HEK293 (cell line): Measurements from ENCODE around the gene HSPA2.

Source experiments
- BCL11A ChIP-seq: fragments of 450-650 bp; formaldehyde crosslinking; IDR thresholded peaks from 2 replicates; pipeline ENCODE4 v1.5.1; 2016; ENCODE audit warnings: low read depth, missing biosample characterization, missing genetic modification characterization
- CTCF ChIP-seq: fragments of 450-650 bp; formaldehyde crosslinking; IDR thresholded peaks from 2 replicates; pipeline ENCODE4 v1.5.1; 2016; ENCODE audit warnings: missing biosample characterization, missing genetic modification characterization
- KLF17 ChIP-seq: fragments of 450-650 bp; formaldehyde crosslinking; IDR thresholded peaks from 2 replicates; pipeline ENCODE4 v1.5.1; 2016; ENCODE audit warnings: missing biosample characterization, missing genetic modification characterization
- ZNF274 ChIP-seq, 2 experiments: fragments of 200-500 bp in 1 of 2; fragments of 450-650 bp in 1 of 2; sonication (Bioruptor generic) in 1 of 2; formaldehyde crosslinking in 1 of 2; IDR thresholded peaks; 2 replicates each; pipeline versions ENCODE4 v1.5.1 to v1.6.1; 2014 to 2016; ENCODE audit warnings: borderline replicate concordance in 1 of 2, inconsistent platforms in 1 of 2, low read length in 1 of 2, missing biosample characterization in 1 of 2, missing genetic modification characterization in 1 of 2
- ZNF324 ChIP-seq: fragments of 450-650 bp; formaldehyde crosslinking; IDR thresholded peaks from 2 replicates; pipeline ENCODE4 v1.5.1; 2016; ENCODE audit warnings: missing biosample characterization, missing genetic modification characterization
- ZNF529 ChIP-seq: fragments of 450-650 bp; formaldehyde crosslinking; IDR thresholded peaks from 2 replicates; pipeline ENCODE4 v1.5.1; 2017; ENCODE audit warnings: missing genetic modification characterization, missing biosample characterization; ENCODE audit not compliant: insufficient replicate concordance
- ZNF626 ChIP-seq: fragments of 450-650 bp; sonication (Bioruptor Pico); formaldehyde crosslinking; IDR thresholded peaks from 2 replicates; pipeline ENCODE4 v1.5.1; 2018; ENCODE audit warnings: missing biosample characterization, missing genetic modification characterization, inconsistent platforms
- ZNF639 ChIP-seq: fragments of 450-650 bp; formaldehyde crosslinking; IDR thresholded peaks from 2 replicates; pipeline ENCODE4 v1.5.1; 2016; ENCODE audit warnings: missing biosample characterization, missing genetic modification characterization
- ZNF670 ChIP-seq: fragments of 450-650 bp; formaldehyde crosslinking; IDR thresholded peaks from 2 replicates; pipeline ENCODE4 v1.5.1; 2016; ENCODE audit warnings: missing biosample characterization, missing genetic modification characterization, low read depth

- TF ChIP-seq ZNF324 (tag by site-specific recombination) (no peak), CTCF (no peak), ZNF274 (IDR thresholded peaks at IDR 0.05; ENCODE audit: low read length) (no peak), ZNF274 (tag by site-specific recombination; IDR thresholded peaks at IDR 0.05; ENCODE audit: borderline replicate concordance) (no peak), ZNF529 (no peak), ZNF639 (tag by site-specific recombination) (no peak), ZNF670 (tag by site-specific recombination) (no peak), ZNF626 (tag by site-specific recombination) (no peak), BCL11A (tag by site-specific recombination) (no peak), KLF17 (tag by site-specific recombination) (no peak)
These were observed 21.9 kb downstream of the HSPA2 start for GRCh38 chr14:64562436-64562835.
